Mesenchymal stem cell (in vitro differentiated cells and primary cell): Measurements from ENCODE around the gene AKAP10.
"Not testable (repeated sequence)": the region's sequence is repeated elsewhere in the genome, so short reads cannot be mapped to it uniquely, and the experiment has no call there.

ENCODE experiments used
- DNase-seq: peaks from one replicate; pipeline ENCODE4 v3.0.0-alpha.2; 2013
- H2AFZ ChIP-seq: one replicate; pipeline ENCODE4 v1.6.1; 2013; ENCODE audit warnings: low read depth, mild to moderate bottlenecking, control low read depth, inconsistent platforms, low read length, moderate library complexity
- H2AK5ac ChIP-seq: 2 replicates; pipeline ENCODE4 v1.6.1; 2013; ENCODE audit warnings: low read length, moderate library complexity, mild to moderate bottlenecking, inconsistent platforms; ENCODE audit not compliant: severe bottlenecking
- H2BK120ac ChIP-seq: one replicate; pipeline ENCODE4 v1.6.1; 2013; ENCODE audit warnings: low read depth, mild to moderate bottlenecking, inconsistent platforms, low read length, moderate library complexity
- H2BK12ac ChIP-seq, 2 experiments: one replicate each; pipeline ENCODE4 v1.6.1; 2013; ENCODE audit warnings: inconsistent platforms in 2 of 2, low read length in 2 of 2, mild to moderate bottlenecking in 2 of 2, moderate library complexity in 2 of 2, control low read depth in 1 of 2
- H2BK15ac ChIP-seq: one replicate; pipeline ENCODE4 v1.6.1; 2013; ENCODE audit warnings: mild to moderate bottlenecking, low read depth, inconsistent platforms; ENCODE audit not compliant: poor library complexity, severe bottlenecking
- H2BK5ac ChIP-seq: 2 replicates; pipeline ENCODE4 v1.6.1; 2013; ENCODE audit warnings: low read depth, mild to moderate bottlenecking, low read length, control low read depth, inconsistent platforms; ENCODE audit not compliant: poor library complexity, severe bottlenecking
- H3K14ac ChIP-seq, 2 experiments: one replicate each; pipeline ENCODE4 v1.6.1; 2013; ENCODE audit warnings: inconsistent platforms in 2 of 2, low read length in 2 of 2, control low read depth in 1 of 2, mild to moderate bottlenecking in 1 of 2, moderate library complexity in 1 of 2
- H3K18ac ChIP-seq, 2 experiments: one replicate each; pipeline ENCODE4 v1.6.1; 2013; ENCODE audit warnings: inconsistent platforms in 2 of 2, low read length in 2 of 2, control low read depth in 1 of 2, low read depth in 1 of 2, mild to moderate bottlenecking in 1 of 2
- H3K23ac ChIP-seq, 2 experiments: one replicate each; pipeline ENCODE4 v1.6.1; 2013; ENCODE audit warnings: inconsistent platforms in 2 of 2, low read length in 2 of 2, mild to moderate bottlenecking in 2 of 2, moderate library complexity in 2 of 2, control low read depth in 1 of 2
- H3K27ac ChIP-seq: 2 replicates; pipeline ENCODE4 v1.5.1; 2013; ENCODE audit warnings: mild to moderate bottlenecking, moderate library complexity, low read length, control low read depth, inconsistent platforms; ENCODE audit not compliant: poor library complexity, severe bottlenecking
- H3K27me3 ChIP-seq, 2 experiments: 2 replicates each; pipeline versions ENCODE4 v1.6.1 to v1.7.0; 2013; ENCODE audit warnings: low read length in 2 of 2, mild to moderate bottlenecking in 2 of 2, moderate library complexity in 2 of 2, control low read depth in 1 of 2, inconsistent platforms in 1 of 2; ENCODE audit not compliant: control insufficient read depth in 1 of 2, insufficient read depth in 1 of 2
- H3K36me3 ChIP-seq, 2 experiments: 2 replicates each; pipeline versions ENCODE4 v1.6.1 to v1.7.0; 2013; ENCODE audit warnings: low read length in 2 of 2, control low read depth in 1 of 2, inconsistent platforms in 1 of 2, low read depth in 1 of 2, mild to moderate bottlenecking in 1 of 2; ENCODE audit not compliant: insufficient read depth in 2 of 2, control insufficient read depth in 1 of 2
- H3K4ac ChIP-seq, 2 experiments: one replicate each; pipeline ENCODE4 v1.6.1; 2013; ENCODE audit warnings: inconsistent platforms in 2 of 2, low read length in 2 of 2, mild to moderate bottlenecking in 2 of 2, moderate library complexity in 2 of 2, control low read depth in 1 of 2, low read depth in 1 of 2
- H3K4me1 ChIP-seq: 2 replicates; pipeline ENCODE4 v1.6.1; 2013; ENCODE audit warnings: low read depth, low read length, control low read depth; ENCODE audit not compliant: control insufficient read depth, insufficient read depth
- H3K4me2 ChIP-seq: 2 replicates; pipeline ENCODE4 v1.6.1; 2013; ENCODE audit warnings: low read length, mild to moderate bottlenecking, inconsistent platforms; ENCODE audit not compliant: poor library complexity, severe bottlenecking
- H3K4me3 ChIP-seq, 2 experiments: 2 replicates each; pipeline versions ENCODE4 v1.5.1 to v1.7.0; 2013; ENCODE audit warnings: low read length in 2 of 2, mild to moderate bottlenecking in 2 of 2, control low read depth in 1 of 2, low read depth in 1 of 2; ENCODE audit not compliant: insufficient read depth in 1 of 2
- H3K79me1 ChIP-seq: replicated peaks from 2 replicates; pipeline ENCODE4 v1.6.1; 2013; ENCODE audit warnings: mild to moderate bottlenecking, control low read depth, low read length, inconsistent platforms; ENCODE audit not compliant: poor library complexity, severe bottlenecking
- H3K9ac ChIP-seq: 2 replicates; pipeline ENCODE4 v1.7.0; 2013; ENCODE audit warnings: mild to moderate bottlenecking, low read length, moderate library complexity
- H3K9me3 ChIP-seq: 2 replicates; pipeline ENCODE4 v1.7.0; 2013; ENCODE audit warnings: mild to moderate bottlenecking, low read length; ENCODE audit not compliant: control insufficient read depth
- H4K8ac ChIP-seq: one replicate; pipeline ENCODE4 v1.6.1; 2013; ENCODE audit warnings: inconsistent platforms, mild to moderate bottlenecking, low read length, moderate library complexity
- H4K91ac ChIP-seq: one replicate; pipeline ENCODE4 v1.6.1; 2013; ENCODE audit warnings: mild to moderate bottlenecking, low read length, inconsistent platforms
- WGBS: methylation state at CpG from one replicate; pipeline ENCODE4 v1.1.7; 2013; ENCODE audit warnings: mixed read lengths; 5-methylcytosine and 5-hydroxymethylcytosine counted together

AKAP10 gene

GRCh38 chr17:20016475-20016992 lies 38.9 kb upstream of the AKAP10 start:
- 99% methylated on average over 19 of the region's 32 CpGs for WGBS

GRCh38 chr17:20012017-20012536 lies 34.4 kb upstream of the AKAP10 start:
- DNase-seq, result no peak
- Histone ChIP-seq H4K91ac (no peak overlapping the region), H2BK15ac (no peak overlapping the region), H2BK12ac (no peak overlapping the region), H3K4me1 (peaks cover 11% of the 10 kb centered on the region), H2BK5ac (no peak overlapping the region), H3K27me3 (peaks cover 2 to 15% of the 10 kb centered on the region in 2 experiments), H3K27ac (no peak overlapping the region), H3K36me3 (no peaks in the 10 kb centered on the region), H3K4me2 (no peak overlapping the region), H2AK5ac (no peak overlapping the region), H3K18ac (no peak overlapping the region), H3K23ac (no peak overlapping the region), H2AFZ (no peak overlapping the region), H3K79me1 (no peaks in the 10 kb centered on the region), H4K8ac (no peak overlapping the region), H2BK120ac (no peak overlapping the region), H3K14ac (no peak overlapping the region), H3K4ac (no peak overlapping the region), H3K9ac (no peak overlapping the region), H3K4me3 (no peak overlapping the region), H3K9me3 (no peaks in the 10 kb centered on the region)
- WGBS, result no CpG with 5 or more reads among the region's 2 CpGs

More at GRCh38 chr17:20016475-20016992, 38.9 kb upstream of the AKAP10 start:
- H3K4me3 ChIP-seq, H3K4me2 ChIP-seq, H3K4ac ChIP-seq, H2BK12ac ChIP-seq, H3K36me3 ChIP-seq, H3K9me3 ChIP-seq, H3K79me1 ChIP-seq, DNase-seq, H3K27ac ChIP-seq, H2BK15ac ChIP-seq, H3K14ac ChIP-seq, H3K27me3 ChIP-seq, H2AK5ac ChIP-seq, H2BK5ac ChIP-seq, H3K4me1 ChIP-seq, H2BK120ac ChIP-seq, H3K9ac ChIP-seq, H4K8ac ChIP-seq, H4K91ac ChIP-seq, H3K18ac ChIP-seq, H2AFZ ChIP-seq: not testable (repeated sequence)
- H3K23ac ChIP-seq, result peak overlapping the region in 1 of 2 experiments; percentile 24

- H3K79me1 ChIP-seq, result no peaks in the 10 kb centered on the region
- H3K4ac ChIP-seq, result no peak overlapping the region
- H3K4me1 ChIP-seq, result peaks cover 11% of the 10 kb centered on the region
- no peaks in the 10 kb centered on the region for H3K9me3 ChIP-seq
- no peak overlapping the region for H3K4me3 ChIP-seq
- no peak overlapping the region for H4K8ac ChIP-seq
- H2BK15ac ChIP-seq, result no peak overlapping the region
- peaks cover 8 to 15% of the 10 kb centered on the region in 2 experiments for H3K27me3 ChIP-seq
- no peak overlapping the region for H2AFZ ChIP-seq
- H2AK5ac ChIP-seq, result no peak overlapping the region
- H4K91ac ChIP-seq, result no peak overlapping the region
- no peaks in the 10 kb centered on the region for H3K36me3 ChIP-seq
- H3K4me2 ChIP-seq, result no peak overlapping the region
- no peak overlapping the region for H3K23ac ChIP-seq
- H2BK12ac ChIP-seq, result no peak overlapping the region
- H3K9ac ChIP-seq, result no peak overlapping the region
- DNase-seq, result no peak
- H2BK120ac ChIP-seq, result no peak overlapping the region
- no peak overlapping the region for H3K14ac ChIP-seq
- H3K18ac ChIP-seq, result no peak overlapping the region
- WGBS, result 100% methylated on average over 1 of the region's 1 CpG
- no peak overlapping the region for H3K27ac ChIP-seq
- H2BK5ac ChIP-seq, result no peak overlapping the region
Measured at GRCh38 chr17:20010936-20011335, 33.3 kb upstream of the AKAP10 start.

GRCh38 chr17:20010099-20010863 lies 32.7 kb upstream of the AKAP10 start:
- peaks cover 9 to 15% of the 10 kb centered on the region in 2 experiments for H3K27me3 ChIP-seq

More at GRCh38 chr17:20010099-20010863, 32.7 kb upstream of the AKAP10 start:
- H2BK120ac ChIP-seq, result no peak overlapping the region
- H3K23ac ChIP-seq, result no peak overlapping the region
- H3K4me2 ChIP-seq, result peak overlapping the region; percentile 95
- H3K27ac ChIP-seq, result no peak overlapping the region
- 27% methylated on average over 7 of the region's 11 CpGs for WGBS
- peaks cover 11% of the 10 kb centered on the region for H3K4me1 ChIP-seq
- no peaks in the 10 kb centered on the region for H3K79me1 ChIP-seq
- peak overlapping the region; percentile 37 for H3K9ac ChIP-seq
- H3K4me3 ChIP-seq, result peak overlapping the region; percentile 45 to 90
- H2BK5ac ChIP-seq, result no peak overlapping the region
- H3K18ac ChIP-seq, result no peak overlapping the region
- peak; percentile 54 for DNase-seq
- H2BK15ac ChIP-seq, result no peak overlapping the region
- no peaks in the 10 kb centered on the region for H3K9me3 ChIP-seq
- no peak overlapping the region for H2AK5ac ChIP-seq
- no peak overlapping the region for H3K4ac ChIP-seq
- no peaks in the 10 kb centered on the region for H3K36me3 ChIP-seq
- H2AFZ ChIP-seq, result peak overlapping the region; percentile 42
- no peak overlapping the region for H3K14ac ChIP-seq
- H4K8ac ChIP-seq, result no peak overlapping the region
- no peak overlapping the region for H2BK12ac ChIP-seq
- no peak overlapping the region for H4K91ac ChIP-seq
